A673 (cell line): ENCODE measurements around the gene POU2AF1. TPM values are rescaled to one million over a fixed set of nuclear protein-coding genes. Genes with fewer than 3 reads are reported as not detected.

Source experiments
- BruUV-seq: library from RNA; stranded (reverse); fragments of 400-500 nt; replicated peaks from 2 replicates; lab custom pipeline; 2021; lab: Mats Ljungman, UMichigan
- CTCF ChIA-PET: fragments of 300-600 bp; sonication (Branson Sonifier 250); formaldehyde crosslinking; loops from one replicate; lab custom pipeline; 2022; ENCODE audit warnings: antibody characterized with exemption; lab: Charles Lee
- POLR2A ChIA-PET: fragments of 300-600 bp; sonication (Branson Sonifier 250); formaldehyde crosslinking; loops from one replicate; lab custom pipeline; 2022; ENCODE audit warnings: antibody characterized with exemption; ENCODE audit not compliant: low non-redundant PET; lab: Charles Lee
- DNase-seq: peaks from one replicate; pipeline ENCODE4 v3.0.0-alpha.2; 2015; ENCODE audit warnings: low spot score
- H3K27ac ChIP-seq: fragments of 200-600 bp; sonication (generic); 2 replicates; pipeline ENCODE4 v1.5.1; 2016; ENCODE audit warnings: mixed run types, low read depth, mild to moderate bottlenecking, mixed read lengths, antibody characterized with exemption, low read length; ENCODE audit not compliant: poor library complexity, severe bottlenecking
- H3K27me3 ChIP-seq: fragments of 200-600 bp; sonication (generic); replicated peaks from 2 replicates; pipeline ENCODE4 v1.6.1; 2017; ENCODE audit warnings: mixed run types, low read depth, mild to moderate bottlenecking, mixed read lengths, antibody characterized with exemption, low read length; ENCODE audit not compliant: insufficient read depth, poor library complexity
- H3K36me3 ChIP-seq: fragments of 200-600 bp; sonication (generic); 2 replicates; pipeline ENCODE4 v1.6.1; 2016; ENCODE audit warnings: mixed run types, mild to moderate bottlenecking, mixed read lengths, antibody characterized with exemption, low read length; ENCODE audit not compliant: insufficient read depth, poor library complexity, severe bottlenecking
- H3K4me1 ChIP-seq: fragments of 200-600 bp; sonication (generic); 2 replicates; pipeline ENCODE4 v1.6.1; 2017; ENCODE audit warnings: mixed run types, mild to moderate bottlenecking, mixed read lengths, antibody characterized with exemption, low read length; ENCODE audit not compliant: insufficient read depth, poor library complexity, severe bottlenecking
- H3K4me3 ChIP-seq: fragments of 200-600 bp; sonication (generic); 2 replicates; pipeline ENCODE4 v1.5.1; 2016; ENCODE audit warnings: low read depth, mixed run types, mild to moderate bottlenecking, mixed read lengths, low read length; ENCODE audit not compliant: poor library complexity, severe bottlenecking
- H3K9me3 ChIP-seq: fragments of 200-600 bp; sonication (generic); 2 replicates; pipeline ENCODE4 v1.6.1; 2016; ENCODE audit warnings: mixed run types, low read depth, mild to moderate bottlenecking, mixed read lengths, antibody characterized with exemption, low read length; ENCODE audit not compliant: poor library complexity, severe bottlenecking
- EZH2 ChIP-seq: fragments of 200-600 bp; sonication (generic); IDR thresholded peaks from 2 replicates; pipeline ENCODE4 v1.6.1; 2017; ENCODE audit warnings: borderline replicate concordance, low read depth, mild to moderate bottlenecking, mixed read lengths, antibody characterized with exemption, low read length; ENCODE audit not compliant: poor library complexity, severe bottlenecking
- intact Hi-C: fragments of 100-400 bp; cut with micrococcal nuclease; formaldehyde crosslinking; loops from one replicate; pipeline ENCODE4 v1.10.0; 2022; ENCODE audit not compliant: unreplicated experiment
- total RNA-seq: library from RNA; stranded (reverse); gene quantifications from 2 replicates; pipeline ENCODE4 v1.2.3, GENCODE V29; 2021
- TF ChIP-seq, protein P1 (sequence below): fragments of 300-800, 200-600 bp; sonication (generic); conservative IDR thresholded peaks from 2 replicates; pipeline ENCODE4 v1.5.1; 2017; ENCODE audit warnings: low read depth, mild to moderate bottlenecking, antibody characterized with exemption, low read length, moderate library complexity, mixed read lengths

Gene POU2AF1
- total RNA-seq, 1 experiment from 2014 or later: not detected

DNA sequence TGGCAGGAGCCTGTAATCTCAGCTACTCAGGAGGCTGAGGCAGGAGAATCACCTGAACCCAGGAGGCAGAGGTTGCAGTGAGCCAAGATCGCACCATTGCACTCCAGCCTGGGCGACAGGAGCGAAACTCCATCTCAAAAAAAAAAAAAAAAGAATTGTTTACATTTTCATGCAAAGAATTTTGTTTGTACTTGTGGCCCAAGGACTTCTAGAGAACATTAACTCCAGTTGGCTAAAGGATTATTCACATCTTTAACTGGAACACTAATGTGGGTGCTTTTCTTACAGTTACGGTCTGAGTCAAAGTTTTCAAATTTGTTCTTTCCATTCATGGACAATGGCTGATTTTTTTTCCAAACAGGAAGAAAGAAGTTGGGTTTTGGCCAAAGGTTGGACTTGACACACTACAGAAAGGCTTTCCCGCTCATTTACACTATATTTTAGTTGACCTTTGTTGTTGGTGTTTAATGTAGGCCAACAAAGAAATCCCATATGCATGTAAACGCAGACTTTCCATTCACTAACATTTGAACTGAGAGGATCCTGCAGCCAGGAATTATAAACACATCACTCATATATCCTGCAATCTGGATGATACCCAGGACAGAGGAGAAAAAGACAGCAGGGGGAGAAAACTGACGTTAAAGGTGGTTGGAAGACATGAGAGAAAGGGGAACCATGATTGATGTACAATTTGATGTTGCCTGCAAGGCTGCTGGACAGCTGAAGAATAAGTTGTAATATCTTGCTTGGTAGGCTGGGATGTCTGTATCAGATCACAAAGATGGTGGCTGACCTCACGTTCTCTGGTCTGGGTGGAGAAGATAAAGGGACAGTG lies 13.1 kb downstream of the POU2AF1 start:
- no peak for DNase-seq
- no peak overlapping the region for H3K27ac ChIP-seq
- H3K27me3 ChIP-seq: no peaks in the 10 kb centered on the region
- BruUV-seq: no TSS peak
- CTCF ChIA-PET: no interaction called here
- H3K4me3 ChIP-seq: no peak overlapping the region
- H3K9me3 ChIP-seq: no peaks in the 10 kb centered on the region
- TF ChIP-seq EZH2: no peak
- TF ChIP-seq, protein P1, sequence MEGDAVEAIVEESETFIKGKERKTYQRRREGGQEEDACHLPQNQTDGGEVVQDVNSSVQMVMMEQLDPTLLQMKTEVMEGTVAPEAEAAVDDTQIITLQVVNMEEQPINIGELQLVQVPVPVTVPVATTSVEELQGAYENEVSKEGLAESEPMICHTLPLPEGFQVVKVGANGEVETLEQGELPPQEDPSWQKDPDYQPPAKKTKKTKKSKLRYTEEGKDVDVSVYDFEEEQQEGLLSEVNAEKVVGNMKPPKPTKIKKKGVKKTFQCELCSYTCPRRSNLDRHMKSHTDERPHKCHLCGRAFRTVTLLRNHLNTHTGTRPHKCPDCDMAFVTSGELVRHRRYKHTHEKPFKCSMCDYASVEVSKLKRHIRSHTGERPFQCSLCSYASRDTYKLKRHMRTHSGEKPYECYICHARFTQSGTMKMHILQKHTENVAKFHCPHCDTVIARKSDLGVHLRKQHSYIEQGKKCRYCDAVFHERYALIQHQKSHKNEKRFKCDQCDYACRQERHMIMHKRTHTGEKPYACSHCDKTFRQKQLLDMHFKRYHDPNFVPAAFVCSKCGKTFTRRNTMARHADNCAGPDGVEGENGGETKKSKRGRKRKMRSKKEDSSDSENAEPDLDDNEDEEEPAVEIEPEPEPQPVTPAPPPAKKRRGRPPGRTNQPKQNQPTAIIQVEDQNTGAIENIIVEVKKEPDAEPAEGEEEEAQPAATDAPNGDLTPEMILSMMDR: no peak
- intact Hi-C loops: no loop called here
- no peaks in the 10 kb centered on the region for H3K36me3 ChIP-seq
- no peaks in the 10 kb centered on the region for H3K4me1 ChIP-seq
- POLR2A ChIA-PET: interaction anchor here (0.7 kb wide), 1 partner anchor 1470 kb away, joined by 3 read pairs; no protein-coding TSS in a partner anchor

DNA sequence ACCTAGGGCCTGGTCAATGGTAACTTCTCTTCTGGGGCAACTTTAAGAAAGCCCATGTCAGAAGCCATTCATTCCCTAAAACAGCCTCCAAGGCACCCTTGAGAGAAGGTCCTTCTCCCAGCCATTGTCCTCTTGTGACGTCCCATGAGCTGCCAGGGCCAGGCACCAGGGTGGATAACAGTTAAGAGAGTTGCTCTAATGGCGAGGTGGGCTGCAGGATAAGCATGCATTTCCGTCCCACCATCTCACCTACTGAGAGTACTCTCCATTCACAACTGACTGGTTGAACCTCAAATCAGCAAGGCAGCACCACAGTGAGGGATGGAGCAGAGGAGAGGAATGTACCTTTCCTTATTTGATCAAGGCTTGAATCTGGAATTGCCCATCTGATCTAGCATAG lies 14.6 kb downstream of the POU2AF1 start:
- intact Hi-C loops: no loop called here
- TF ChIP-seq EZH2: no peak
- TF ChIP-seq, protein P1: no peak
- BruUV-seq: no TSS peak
- Histone ChIP-seq H3K27me3 (no peaks in the 10 kb centered on the region), H3K36me3 (no peaks in the 10 kb centered on the region), H3K27ac (no peak overlapping the region), H3K4me3 (no peak overlapping the region), H3K4me1 (no peaks in the 10 kb centered on the region), H3K9me3 (no peaks in the 10 kb centered on the region)
- ChIA-PET POLR2A (no interaction called here), CTCF (no interaction called here)
- no peak for DNase-seq

DNA sequence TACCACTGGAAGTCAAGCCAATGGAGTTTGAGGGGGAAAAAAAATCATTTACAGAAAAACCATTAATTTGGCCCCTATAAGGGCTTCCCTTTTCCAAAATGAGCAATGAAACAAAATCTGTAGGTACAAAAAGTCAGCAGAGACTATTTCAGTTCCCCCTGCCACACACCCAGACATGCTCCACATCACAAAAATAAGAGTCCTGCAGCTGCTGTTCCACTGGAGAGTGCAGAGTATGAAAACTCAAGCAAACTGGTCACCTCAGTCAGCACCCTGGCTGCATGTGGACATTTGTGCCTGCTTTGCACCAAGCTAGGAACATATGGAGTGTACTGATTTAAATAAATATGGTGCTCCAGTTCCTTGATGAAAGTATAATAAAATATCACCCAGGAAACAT lies 15.1 kb downstream of the POU2AF1 start:
- Histone ChIP-seq H3K27ac (no peak overlapping the region), H3K27me3 (no peaks in the 10 kb centered on the region), H3K9me3 (no peaks in the 10 kb centered on the region), H3K36me3 (no peaks in the 10 kb centered on the region), H3K4me1 (no peaks in the 10 kb centered on the region), H3K4me3 (no peak overlapping the region)
- intact Hi-C loops: no loop called here
- BruUV-seq: no TSS peak
- ChIA-PET CTCF (no interaction called here), POLR2A (no interaction called here)
- DNase-seq: no peak
- no peak for TF ChIP-seq EZH2
- TF ChIP-seq, protein P1: no peak
